ENCODE data around the gene TEC.

- TF ChIP-seq CTCF (IDR thresholded peaks at IDR 0.05) (no peak), ZFX (IDR thresholded peaks at IDR 0.05; ENCODE audit: borderline replicate concordance) (no peak)
These were observed 84.8 kb downstream of the TEC start for GRCh38 chr4:48184882-48185281.

Measured in 22Rv1 (cell line).